GM19455 (cell line): ENCODE measurements around the gene SERTAD4.
"Not testable (repeated sequence)": the region's sequence is repeated elsewhere in the genome, so short reads cannot be mapped to it uniquely, and the experiment has no call there.

ENCODE experiments used
- ATAC-seq: cut with Tn5 transposase; IDR thresholded peaks from one replicate; pipeline ENCODE4 v1.9.1; 2021; ENCODE audit not compliant: unreplicated experiment

The SERTAD4 gene

GRCh38 chr1:210232511-210233215 is at the start of gene SERTAD4:
Gene SERTAD4, plus strand, starts transcription at chr1:210232796. Its CDS starts 5,165 bp downstream, at chr1:210237961.
- ATAC-seq: no peak

- no peak for ATAC-seq
Observed at GRCh38 chr1:210185063-210185462, 47.5 kb upstream of the SERTAD4 start.

- ATAC-seq: not testable (repeated sequence)
Observed at GRCh38 chr1:210187849-210188606, 44.6 kb upstream of the SERTAD4 start.

GRCh38 chr1:210189426-210189825 is 43.2 kb upstream of the SERTAD4 start:
- no peak for ATAC-seq

GRCh38 chr1:210195635-210196160 is 36.9 kb upstream of the SERTAD4 start:
- ATAC-seq: no peak

GRCh38 chr1:210196266-210196665 is 36.3 kb upstream of the SERTAD4 start:
- not testable (repeated sequence) for ATAC-seq

GRCh38 chr1:210198840-210199239 is 33.8 kb upstream of the SERTAD4 start:
- ATAC-seq: no peak

- no peak for ATAC-seq
Observed at GRCh38 chr1:210200124-210200736, 32.4 kb upstream of the SERTAD4 start.

GRCh38 chr1:210201681-210202080 is 30.9 kb upstream of the SERTAD4 start:
- ATAC-seq: no peak

- no peak for ATAC-seq
Observed at GRCh38 chr1:210207597-210208450, 24.8 kb upstream of the SERTAD4 start.

- ATAC-seq: no peak
Observed at GRCh38 chr1:210213335-210213734, 19.3 kb upstream of the SERTAD4 start.

- no peak for ATAC-seq
Observed at GRCh38 chr1:210214573-210215409, 17.8 kb upstream of the SERTAD4 start.

GRCh38 chr1:210217482-210217881 is 15.1 kb upstream of the SERTAD4 start:
- ATAC-seq: no peak

- ATAC-seq: no peak
Observed at GRCh38 chr1:210218047-210218446, 14.5 kb upstream of the SERTAD4 start.

- no peak for ATAC-seq
Observed at GRCh38 chr1:210222340-210223006, 10.1 kb upstream of the SERTAD4 start.

- ATAC-seq: no peak
Observed at GRCh38 chr1:210223226-210223904, 9.2 kb upstream of the SERTAD4 start.

GRCh38 chr1:210228158-210228557 is 4.4 kb upstream of the SERTAD4 start:
- ATAC-seq: no peak

GRCh38 chr1:210230149-210230695 is 2.4 kb upstream of the SERTAD4 start:
- ATAC-seq: no peak
